K562 (cell line): Measurements from ENCODE around the gene TRIM34. TPM values are rescaled to one million over a fixed set of nuclear protein-coding genes. Genes with fewer than 3 reads are reported as not detected.

ENCODE experiments used
- ATAC-seq: fragments of 200-7000 bp; cut with Tn5 transposase; 3 replicates; pipeline ENCODE4 v1.9.1; 2020; ENCODE audit warnings: moderate library complexity
- BruUV-seq: library from RNA; stranded (reverse); fragments of 400-500 nt; replicated peaks from 2 replicates; lab custom pipeline; 2021; lab: Mats Ljungman, UMichigan
- CTCF ChIA-PET: fragments of 300-600 bp; formaldehyde crosslinking; extraction: SDS; loops from one replicate; lab custom pipeline; 2021; ENCODE audit warnings: low intra/inter-chr PET ratio; lab: Yijun Ruan, JAX
- POLR2A ChIA-PET: fragments of 300-600, 350-650 bp; sonication (Branson Sonifier 250); formaldehyde crosslinking; extraction: SDS; loops from one replicate; lab custom pipeline; 2021; ENCODE audit warnings: antibody characterized with exemption, inconsistent platforms; lab: Yijun Ruan, JAX
- DNase-seq, 4 experiments: peaks; one replicate each; pipeline versions ENCODE4 v3.0.0 to v3.0.0-alpha.2; 2011 to 2018; ENCODE audit warnings: low spot score in 3 of 4, mixed read lengths in 3 of 4; ENCODE audit errors: extremely low read depth in 1 of 4
- FAIRE-seq: peaks from 2 replicates; lab custom pipeline; 2011; peaks lifted over from hg19 to GRCh38; lab: Jason Lieb, UNC
- H2AFZ ChIP-seq: 2 replicates; pipeline ENCODE4 v1.6.0; 2011; ENCODE audit warnings: low read depth, low read length, control low read depth, inconsistent platforms
- H3K27ac ChIP-seq: fragments of 200-600 bp; 3 replicates; pipeline ENCODE4 v1.8.0; 2011; ENCODE audit warnings: low read depth, mild to moderate bottlenecking, control low read depth, inconsistent platforms, low read length, moderate library complexity, mixed read lengths; ENCODE audit errors: extremely low read depth
- H3K27me3 ChIP-seq, 2 experiments: fragments of 300-600 bp in 1 of 2; 2 replicates in 1 of 2; 3 replicates in 1 of 2; pipeline versions ENCODE4 v1.6.0 to v1.8.0; 2011; ENCODE audit warnings: inconsistent platforms in 2 of 2, low read length in 2 of 2, mild to moderate bottlenecking in 1 of 2, mixed read lengths in 1 of 2, moderate library complexity in 1 of 2; ENCODE audit not compliant: control insufficient read depth in 2 of 2, insufficient read depth in 2 of 2
- H3K36me3 ChIP-seq: fragments of 300-600 bp; 3 replicates; pipeline ENCODE4 v1.8.0; 2011; ENCODE audit warnings: mild to moderate bottlenecking, low read length, inconsistent platforms; ENCODE audit not compliant: control insufficient read depth, insufficient read depth
- H3K4me1 ChIP-seq, 2 experiments: fragments of 200-600 bp in 1 of 2; replicated peaks in 1 of 2; 2 replicates in 1 of 2; 3 replicates in 1 of 2; pipeline versions ENCODE4 v1.5.1 to v1.8.0; 2011; ENCODE audit warnings: inconsistent platforms in 2 of 2, low read length in 2 of 2, mild to moderate bottlenecking in 1 of 2, mixed read lengths in 1 of 2, moderate library complexity in 1 of 2; ENCODE audit not compliant: control insufficient read depth in 2 of 2, insufficient read depth in 2 of 2
- H3K4me2 ChIP-seq: 2 replicates; pipeline ENCODE4 v1.6.1; 2011; ENCODE audit warnings: low read length, control low read depth, inconsistent platforms, mixed read lengths; ENCODE audit not compliant: insufficient read depth
- H3K4me3 ChIP-seq: fragments of 200-600 bp; sonication (generic), shearing (Covaris generic); 2 replicates; pipeline ENCODE4 v1.5.1; 2016; ENCODE audit warnings: control low read depth, inconsistent platforms
- H3K79me2 ChIP-seq: fragments of 200-600 bp; 3 replicates; pipeline ENCODE4 v1.8.0; 2011; ENCODE audit warnings: low read length, inconsistent platforms; ENCODE audit not compliant: control insufficient read depth, insufficient read depth
- H3K9ac ChIP-seq, 2 experiments: 2 replicates each; pipeline versions ENCODE4 v1.6.0 to v1.6.1; 2011; ENCODE audit warnings: low read depth in 2 of 2, low read length in 2 of 2, control low read depth in 1 of 2, inconsistent platforms in 1 of 2, mild to moderate bottlenecking in 1 of 2, mixed read lengths in 1 of 2; ENCODE audit not compliant: insufficient read depth in 1 of 2
- H3K9me1 ChIP-seq: one replicate; pipeline ENCODE4 v1.6.0; 2011; ENCODE audit warnings: inconsistent platforms, mild to moderate bottlenecking, low read length, moderate library complexity; ENCODE audit not compliant: control insufficient read depth, insufficient read depth
- H3K9me3 ChIP-seq: replicated peaks from 2 replicates; pipeline ENCODE4 v1.5.1; 2011; ENCODE audit warnings: low read depth, low read length, inconsistent platforms; ENCODE audit not compliant: control insufficient read depth, insufficient read depth
- H4K20me1 ChIP-seq: replicated peaks from 2 replicates; pipeline ENCODE4 v1.6.1; 2011; ENCODE audit warnings: low read length, inconsistent platforms, mixed read lengths; ENCODE audit not compliant: control insufficient read depth, insufficient read depth
- ASH1L ChIP-seq: fragments of 450-650 bp; IDR thresholded peaks from 2 replicates; pipeline ENCODE4 v1.6.1; 2018; ENCODE audit warnings: borderline replicate concordance, mild to moderate bottlenecking, low read depth; ENCODE audit not compliant: partially characterized antibody
- ATF2 ChIP-seq: sonication (generic); formaldehyde crosslinking; IDR thresholded peaks from 2 replicates; pipeline ENCODE4 v1.8.1; 2022; ENCODE audit warnings: missing genetic modification reagents
- GATA2 ChIP-seq: sonication (generic); formaldehyde crosslinking; IDR thresholded peaks from 2 replicates; pipeline ENCODE4 v1.4.0; 2020; ENCODE audit warnings: mild to moderate bottlenecking, missing genetic modification reagents
- HDAC6 ChIP-seq: IDR thresholded peaks from 2 replicates; pipeline ENCODE4 v1.6.1; 2012; ENCODE audit warnings: low read depth, mild to moderate bottlenecking, control low read depth, inconsistent platforms, low read length, moderate library complexity
- MAFG ChIP-seq: fragments of 450-650 bp; conservative IDR thresholded peaks from 2 replicates; pipeline ENCODE4 v1.6.1; 2016; ENCODE audit warnings: missing genetic modification characterization, missing compliant biosample characterization
- MAZ ChIP-seq, 2 experiments: fragments of 450-650 bp in 1 of 2; sonication (generic) in 1 of 2; formaldehyde crosslinking; IDR thresholded peaks in 1 of 2; conservative IDR thresholded peaks in 1 of 2; 2 replicates each; pipeline versions ENCODE4 v1.4.0 to v1.5.0; 2020; ENCODE audit warnings: mild to moderate bottlenecking in 1 of 2, missing genetic modification reagents in 1 of 2
- NELFE ChIP-seq: IDR thresholded peaks from 2 replicates; pipeline ENCODE4 v1.6.1; 2011; ENCODE audit warnings: mild to moderate bottlenecking; ENCODE audit not compliant: insufficient read depth, insufficient read length
- NFIC ChIP-seq: fragments of 450-650 bp; IDR thresholded peaks from 2 replicates; pipeline ENCODE4 v1.6.1; 2017; ENCODE audit warnings: mild to moderate bottlenecking, inconsistent platforms
- RAD21 ChIP-seq, 2 experiments: fragments of 250-450 bp in 1 of 2; fragments of 450-650 bp in 1 of 2; sonication (Bioruptor Pico) in 1 of 2; formaldehyde crosslinking in 1 of 2; IDR thresholded peaks in 1 of 2; conservative IDR thresholded peaks in 1 of 2; 2 replicates each; pipeline versions ENCODE4 v1.4.0 to v1.8.0; 2020 to 2022; ENCODE audit warnings: mild to moderate bottlenecking in 2 of 2, moderate library complexity in 1 of 2
- ZNF764 ChIP-seq: fragments of 250-450 bp; sonication (Bioruptor Pico); IDR thresholded peaks from 2 replicates; pipeline ENCODE4 v1.4.0; 2020; ENCODE audit warnings: low read depth, mild to moderate bottlenecking, moderate library complexity
- WGBS: fragments of 100-300 bp; shearing (Covaris generic); methylation state at CpG from one replicate; pipeline ENCODE4 v1.1.6; 2016; ENCODE audit warnings: low coverage, mixed read lengths; ENCODE audit not compliant: insufficient coverage; ENCODE audit errors: missing lambda C conversion rate; 5-methylcytosine and 5-hydroxymethylcytosine counted together
- in situ Hi-C: fragments of 300-500 bp; cut with MboI; formaldehyde crosslinking; loops from 4 replicates; pipeline ENCODE4 v1.15.0; 2018; ENCODE audit warnings: inconsistent platforms, mixed read lengths
- intact Hi-C: fragments of 100-400 bp; cut with micrococcal nuclease; formaldehyde crosslinking; loops from 2 replicates; pipeline ENCODE4 v1.14.2; 2022
- polyA plus RNA-seq, 8 experiments: library from polyadenylated mRNA; depleted of rRNA in 4 of 8; stranded (reverse) in 5 of 8; unstranded in 3 of 8; fragments of >200 nt; fragmentation: Nextera tagmentation in 2 of 8; fragmentation: Illumina TruSeq in 1 of 8; extraction: Ambion mirVana in 2 of 8; extraction: Trizol in 1 of 8; gene quantifications; 2 replicates each; pipeline versions ENCODE4 v1.2.1 to v1.2.3, GENCODE V29; 2011 to 2014; ENCODE audit warnings: inconsistent platforms in 1 of 8, missing spikeins in 1 of 8
- total RNA-seq, 7 experiments: library from RNA; depleted of rRNA in 6 of 7; stranded (reverse); fragments of >200 nt in 6 of 7; fragmentation: Illumina TruSeq in 2 of 7; extraction: Trizol in 2 of 7; gene quantifications; 2 replicates each; pipeline versions ENCODE4 v1.2.1 to v1.2.3, GENCODE V29; 2011 to 2021; ENCODE audit warnings: low replicate concordance in 1 of 7
- TF ChIP-seq, protein P1 (sequence below), 3 experiments: IDR thresholded peaks in 2 of 3; conservative IDR thresholded peaks in 1 of 3; 2 replicates each; pipeline ENCODE4 v1.5.1; 2011 to 2012; ENCODE audit warnings: low read length in 3 of 3, mild to moderate bottlenecking in 3 of 3, control low read depth in 2 of 3, improper control_type of control experiment in 1 of 3, inconsistent platforms in 1 of 3, low read depth in 1 of 3, mixed read lengths in 1 of 3, moderate library complexity in 1 of 3; ENCODE audit not compliant: insufficient read depth in 2 of 3
- TF ChIP-seq, protein P2 (sequence below), 2 experiments: IDR thresholded peaks in 1 of 2; conservative IDR thresholded peaks in 1 of 2; 2 replicates each; pipeline ENCODE4 v1.6.1; 2016; ENCODE audit warnings: low read depth in 2 of 2, mild to moderate bottlenecking in 1 of 2, missing compliant biosample characterization in 1 of 2, missing genetic modification characterization in 1 of 2, moderate library complexity in 1 of 2

Gene TRIM34
- total and polyA plus RNA-seq, 9 of the 15 experiments (the other 6 are each of a cell fraction or from before 2014, with no cell fraction given), result 0.31 to 2.9 (median 1.3) TPM

GRCh38 chr11:5604896-5605295 is 19.9 kb upstream of the TRIM34 start (continued):
- no peak for TF ChIP-seq ATF2 (CRISPR knock-in tag)

DNA sequence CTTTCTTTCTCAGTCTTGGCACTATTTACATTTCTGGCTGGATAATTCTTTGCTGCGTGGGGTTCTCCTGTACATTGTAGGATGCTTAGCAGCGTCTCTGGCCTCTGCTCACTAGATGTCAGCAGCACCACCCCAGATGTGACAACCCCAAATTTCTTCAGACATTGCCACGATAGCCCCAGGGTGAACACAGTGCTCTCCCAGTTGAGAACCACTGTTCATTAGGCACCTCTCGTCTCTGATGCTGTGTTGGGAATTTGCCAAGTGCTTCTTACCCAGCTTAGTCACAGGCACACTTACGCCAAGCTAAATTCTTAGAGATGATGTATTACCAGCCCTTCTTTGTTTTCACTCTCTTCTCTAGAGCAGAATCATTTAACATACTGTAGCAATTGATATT is 19.0 kb upstream of the TRIM34 start:
- H3K9me1 ChIP-seq, result no peaks in the 10 kb centered on the region
- no peak for TF ChIP-seq GATA2
- TF ChIP-seq ZNF764 (CRISPR knock-in tag), result no peak
- TF ChIP-seq, protein P1, sequence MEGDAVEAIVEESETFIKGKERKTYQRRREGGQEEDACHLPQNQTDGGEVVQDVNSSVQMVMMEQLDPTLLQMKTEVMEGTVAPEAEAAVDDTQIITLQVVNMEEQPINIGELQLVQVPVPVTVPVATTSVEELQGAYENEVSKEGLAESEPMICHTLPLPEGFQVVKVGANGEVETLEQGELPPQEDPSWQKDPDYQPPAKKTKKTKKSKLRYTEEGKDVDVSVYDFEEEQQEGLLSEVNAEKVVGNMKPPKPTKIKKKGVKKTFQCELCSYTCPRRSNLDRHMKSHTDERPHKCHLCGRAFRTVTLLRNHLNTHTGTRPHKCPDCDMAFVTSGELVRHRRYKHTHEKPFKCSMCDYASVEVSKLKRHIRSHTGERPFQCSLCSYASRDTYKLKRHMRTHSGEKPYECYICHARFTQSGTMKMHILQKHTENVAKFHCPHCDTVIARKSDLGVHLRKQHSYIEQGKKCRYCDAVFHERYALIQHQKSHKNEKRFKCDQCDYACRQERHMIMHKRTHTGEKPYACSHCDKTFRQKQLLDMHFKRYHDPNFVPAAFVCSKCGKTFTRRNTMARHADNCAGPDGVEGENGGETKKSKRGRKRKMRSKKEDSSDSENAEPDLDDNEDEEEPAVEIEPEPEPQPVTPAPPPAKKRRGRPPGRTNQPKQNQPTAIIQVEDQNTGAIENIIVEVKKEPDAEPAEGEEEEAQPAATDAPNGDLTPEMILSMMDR (IDR thresholded peaks at IDR 0.05 in 2 of 3, conservative IDR thresholded peaks at IDR 0.05 in 1 of 3; ENCODE audit: insufficient read depth in 2 of 3, low read depth in 1 of 3, low read length in 3 of 3), result peak in 2 of 3 experiments; percentile 5 to 28; a peak in 2 of 6 replicates
- 0 out of 4 replicates have a peak, but pooled peaks of 1 of the 2 experiments have one; percentile 17 for TF ChIP-seq RAD21 (CRISPR knock-in tag; conservative IDR thresholded peaks at IDR 0.05 in 1 of 2, IDR thresholded peaks at IDR 0.05 in 1 of 2)
- TF ChIP-seq MAZ (CRISPR knock-in tag; conservative IDR thresholded peaks at IDR 0.05 in 1 of 2, IDR thresholded peaks at IDR 0.05 in 1 of 2), result no peak
- peak; percentile 23; the same call in 1 of the 2 replicates for TF ChIP-seq NFIC
- TF ChIP-seq NELFE, result no peak
- no peak for TF ChIP-seq ASH1L
- no peak for TF ChIP-seq MAFG
- no peak for TF ChIP-seq HDAC6
- TF ChIP-seq, protein P2, sequence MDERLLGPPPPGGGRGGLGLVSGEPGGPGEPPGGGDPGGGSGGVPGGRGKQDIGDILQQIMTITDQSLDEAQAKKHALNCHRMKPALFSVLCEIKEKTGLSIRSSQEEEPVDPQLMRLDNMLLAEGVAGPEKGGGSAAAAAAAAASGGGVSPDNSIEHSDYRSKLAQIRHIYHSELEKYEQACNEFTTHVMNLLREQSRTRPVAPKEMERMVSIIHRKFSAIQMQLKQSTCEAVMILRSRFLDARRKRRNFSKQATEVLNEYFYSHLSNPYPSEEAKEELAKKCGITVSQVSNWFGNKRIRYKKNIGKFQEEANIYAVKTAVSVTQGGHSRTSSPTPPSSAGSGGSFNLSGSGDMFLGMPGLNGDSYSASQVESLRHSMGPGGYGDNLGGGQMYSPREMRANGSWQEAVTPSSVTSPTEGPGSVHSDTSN (CRISPR knock-in tag; IDR thresholded peaks at IDR 0.05; ENCODE audit: low read depth), result no peak
- TF ChIP-seq, protein P2 (tag; conservative IDR thresholded peaks at IDR 0.05; ENCODE audit: low read depth), result no peak
- TF ChIP-seq, all 486 proteins: peak for 3
- Histone ChIP-seq H3K4me2 (no peak overlapping the region), H3K27me3 (no peaks in the 10 kb centered on the region), H3K4me3 (no peak overlapping the region), H3K4me1 (peaks cover 0 to under 1% of the 10 kb centered on the region in 2 experiments; a peak in 1 of 5 replicates), H3K79me2 (no peaks in the 10 kb centered on the region), H3K36me3 (peaks cover 5% of the 10 kb centered on the region; the same call in 2 of the 3 replicates), H3K9me3 (no peaks in the 10 kb centered on the region), H2AFZ (no peak overlapping the region), H4K20me1 (no peaks in the 10 kb centered on the region), H3K9ac (no peak overlapping the region), H3K27ac (no peak overlapping the region)
- CTCF ChIA-PET, result no interaction called here
- POLR2A ChIA-PET, result interaction anchor here (0.9 kb wide), 1 partner anchor 10 kb away, joined by 5 read pairs; no protein-coding TSS in a partner anchor
- in situ Hi-C loops, result loop anchor here (10.0 kb wide), 1 partner anchor 279 kb away; the partner anchor contains the start of gene OR52E4
- no peak for DNase-seq
- intact Hi-C loops, result loop anchor here (5.0 kb wide), 1 partner anchor 106 kb away; no protein-coding TSS in a partner anchor
- no peak for FAIRE-seq
- ATAC-seq, result no peak; the same call in 1 of the 3 replicates
- no TSS peak for BruUV-seq
- WGBS, result 51% methylated on average over 5 of the region's 5 CpGs
